ENCODE measurements around the gene GABRD. TPM values are rescaled to one million over a fixed set of nuclear protein-coding genes. Genes with fewer than 3 reads are reported as not detected.

GABRD gene
- total and polyA plus RNA-seq, 2 donors (not counting 3 experiments of a cell fraction or from before 2014, with no cell fraction given): not detected

- Histone ChIP-seq H3K9me3 (replicated peaks; ENCODE audit: control insufficient read depth, insufficient read depth, low read length) (no peaks in the 10 kb centered on the region), H2AFZ (ENCODE audit: low read depth, low read length) (no peak overlapping the region), H3K79me2 (ENCODE audit: control insufficient read depth, insufficient read depth, low read length) (no peaks in the 10 kb centered on the region), H3K27ac (ENCODE audit: insufficient read depth, low read depth, low read length) (no peak overlapping the region), H3K4me3 (replicated peaks in 1 of 3; ENCODE audit: insufficient read depth in 1 of 3, low read depth in 1 of 3, low read length in 3 of 3) (no peak overlapping the region), H3K9ac (replicated peaks; ENCODE audit: extremely low read depth, insufficient read depth, low read length) (no peak overlapping the region), H3K4me1 (ENCODE audit: control insufficient read depth, extremely low read depth, insufficient read depth, low read length) (no peaks in the 10 kb centered on the region), H3K9me1 (replicated peaks; ENCODE audit: control insufficient read depth, extremely low read depth, insufficient read depth, low read length) (no peaks in the 10 kb centered on the region), H3K36me3 (ENCODE audit: control insufficient read depth in 2 of 2, extremely low read depth in 1 of 2, insufficient read depth in 2 of 2, low read length in 2 of 2) (no peaks in the 10 kb centered on the region), H3K27me3 (ENCODE audit: control insufficient read depth in 2 of 2, insufficient read depth in 2 of 2, low read length in 2 of 2) (no peaks in the 10 kb centered on the region), H4K20me1 (replicated peaks; ENCODE audit: control insufficient read depth, extremely low read depth, insufficient read depth, low read length) (no peaks in the 10 kb centered on the region), H3K4me2 (ENCODE audit: insufficient read depth, low read length) (no peak overlapping the region)
- BruUV-seq (replicated peaks): no TSS peak
- DNase-seq (ENCODE audit: low read depth, low spot score): no peak
- ChIA-PET CTCF (interaction anchor here (4.7 kb wide), 1 partner anchor 14 kb away, joined by 19 read pairs; no protein-coding TSS in a partner anchor), POLR2A (no interaction called here)
- dilution Hi-C loops (cut with MboI; ENCODE audit: extremely low pct_ligation_motif_present, low sequenced_read_pairs): no loop called here
- no peak for FAIRE-seq
- TF ChIP-seq MYC (IDR thresholded peaks at IDR 0.05; ENCODE audit: low read depth, low read length) (no peak), GATA2 (IDR thresholded peaks at IDR 0.05; ENCODE audit: insufficient read depth, insufficient read length, low read depth, low read length) (no peak)
- intact Hi-C loops (cut with micrococcal nuclease): no loop called here
These were observed 11.1 kb downstream of the GABRD start for GRCh38 chr1:2030076-2030871.

GRCh38 chr1:2031546-2032540 lies 12.7 kb downstream of the GABRD start:
- Histone ChIP-seq H3K27ac (ENCODE audit: insufficient read depth, low read depth, low read length) (no peak overlapping the region), H3K9me1 (replicated peaks; ENCODE audit: control insufficient read depth, extremely low read depth, insufficient read depth, low read length) (no peaks in the 10 kb centered on the region), H2AFZ (ENCODE audit: low read depth, low read length) (no peak overlapping the region), H3K4me3 (replicated peaks in 1 of 3; ENCODE audit: insufficient read depth in 1 of 3, low read depth in 1 of 3, low read length in 3 of 3) (no peak overlapping the region), H3K79me2 (ENCODE audit: control insufficient read depth, insufficient read depth, low read length) (no peaks in the 10 kb centered on the region), H3K27me3 (ENCODE audit: control insufficient read depth in 2 of 2, insufficient read depth in 2 of 2, low read length in 2 of 2) (no peaks in the 10 kb centered on the region), H3K36me3 (ENCODE audit: control insufficient read depth in 2 of 2, extremely low read depth in 1 of 2, insufficient read depth in 2 of 2, low read length in 2 of 2) (no peaks in the 10 kb centered on the region), H4K20me1 (replicated peaks; ENCODE audit: control insufficient read depth, extremely low read depth, insufficient read depth, low read length) (no peaks in the 10 kb centered on the region), H3K4me2 (ENCODE audit: insufficient read depth, low read length) (no peak overlapping the region), H3K9me3 (replicated peaks; ENCODE audit: control insufficient read depth, insufficient read depth, low read length) (no peaks in the 10 kb centered on the region), H3K4me1 (ENCODE audit: control insufficient read depth, extremely low read depth, insufficient read depth, low read length) (no peaks in the 10 kb centered on the region), H3K9ac (replicated peaks; ENCODE audit: extremely low read depth, insufficient read depth, low read length) (no peak overlapping the region)
- ChIA-PET POLR2A (no interaction called here), CTCF (interaction anchor here (4.7 kb wide), 1 partner anchor 13 kb away, joined by 19 read pairs; no protein-coding TSS in a partner anchor)
- DNase-seq (ENCODE audit: low read depth, low spot score): no peak
- BruUV-seq (replicated peaks): no TSS peak
- no peak for FAIRE-seq
- intact Hi-C loops (cut with micrococcal nuclease) (no loop called here), dilution Hi-C loops (cut with MboI; ENCODE audit: extremely low pct_ligation_motif_present, low sequenced_read_pairs) (no loop called here)
- TF ChIP-seq, protein P1, sequence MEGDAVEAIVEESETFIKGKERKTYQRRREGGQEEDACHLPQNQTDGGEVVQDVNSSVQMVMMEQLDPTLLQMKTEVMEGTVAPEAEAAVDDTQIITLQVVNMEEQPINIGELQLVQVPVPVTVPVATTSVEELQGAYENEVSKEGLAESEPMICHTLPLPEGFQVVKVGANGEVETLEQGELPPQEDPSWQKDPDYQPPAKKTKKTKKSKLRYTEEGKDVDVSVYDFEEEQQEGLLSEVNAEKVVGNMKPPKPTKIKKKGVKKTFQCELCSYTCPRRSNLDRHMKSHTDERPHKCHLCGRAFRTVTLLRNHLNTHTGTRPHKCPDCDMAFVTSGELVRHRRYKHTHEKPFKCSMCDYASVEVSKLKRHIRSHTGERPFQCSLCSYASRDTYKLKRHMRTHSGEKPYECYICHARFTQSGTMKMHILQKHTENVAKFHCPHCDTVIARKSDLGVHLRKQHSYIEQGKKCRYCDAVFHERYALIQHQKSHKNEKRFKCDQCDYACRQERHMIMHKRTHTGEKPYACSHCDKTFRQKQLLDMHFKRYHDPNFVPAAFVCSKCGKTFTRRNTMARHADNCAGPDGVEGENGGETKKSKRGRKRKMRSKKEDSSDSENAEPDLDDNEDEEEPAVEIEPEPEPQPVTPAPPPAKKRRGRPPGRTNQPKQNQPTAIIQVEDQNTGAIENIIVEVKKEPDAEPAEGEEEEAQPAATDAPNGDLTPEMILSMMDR (IDR thresholded peaks at IDR 0.05; ENCODE audit: extremely low read depth in 1 of 2, insufficient read depth in 1 of 2, low read depth in 1 of 2, low read length in 2 of 2): no peak
- TF ChIP-seq EZH2 (IDR thresholded peaks at IDR 0.05; ENCODE audit: borderline replicate concordance, low read depth, low read length, severe bottlenecking): no peak

All from endothelial cell of umbilical vein (primary cell).